CD4-positive, alpha-beta memory T cell (primary cell): ENCODE data around the gene SYT17. TPM values are rescaled to one million over a fixed set of nuclear protein-coding genes. Genes with fewer than 3 reads are reported as not detected.

ENCODE experiments used
- CTCF ChIA-PET: fragments of 350-600 bp; sonication (Branson Sonifier 250); formaldehyde crosslinking; loops from one replicate; lab custom pipeline; 2021; ENCODE audit warnings: inconsistent platforms; ENCODE audit not compliant: partially characterized antibody; lab: Charles Lee
- POLR2A ChIA-PET: fragments of 350-600 bp; sonication (Branson Sonifier 250); formaldehyde crosslinking; loops from one replicate; lab custom pipeline; 2021; ENCODE audit not compliant: partially characterized antibody; lab: Charles Lee
- DNase-seq, 5 donors: peaks; one replicate each; pipeline versions ENCODE4 v3.0.0 to v3.0.0-alpha.2; 2020 to 2022; ENCODE audit warnings: mixed read lengths in 1 of 5
- H3K27ac ChIP-seq: one replicate; pipeline ENCODE4 v1.7.0; 2013; ENCODE audit warnings: low read depth, low read length
- H3K27me3 ChIP-seq: 2 replicates; pipeline ENCODE4 v1.7.0; 2013; ENCODE audit warnings: mild to moderate bottlenecking, low read length, moderate library complexity; ENCODE audit not compliant: insufficient read depth
- H3K36me3 ChIP-seq: 2 replicates; pipeline ENCODE4 v1.7.0; 2013; ENCODE audit warnings: mild to moderate bottlenecking, low read length, moderate library complexity; ENCODE audit not compliant: insufficient read depth
- H3K4me1 ChIP-seq: 2 replicates; pipeline ENCODE4 v1.7.0; 2013; ENCODE audit warnings: mild to moderate bottlenecking, low read length, moderate library complexity; ENCODE audit not compliant: insufficient read depth
- H3K4me3 ChIP-seq, 2 donors: one replicate each; pipeline ENCODE4 v1.7.0; 2013; ENCODE audit warnings: low read length in 2 of 2, mild to moderate bottlenecking in 1 of 2
- H3K9me3 ChIP-seq, 2 donors: one replicate each; pipeline ENCODE4 v1.7.0; 2013; ENCODE audit warnings: low read length in 2 of 2, control low read depth in 1 of 2; ENCODE audit not compliant: control insufficient read depth in 1 of 2
- H3K27ac Mint-ChIP-seq, 7 donors: one replicate each; pipeline ENCODE4 v1.8.0; 2020 to 2021; ENCODE audit warnings: mixed read lengths in 7 of 7, mild to moderate bottlenecking in 6 of 7, inconsistent platforms in 3 of 7, moderate library complexity in 3 of 7
- H3K27me3 Mint-ChIP-seq, 2 donors: one replicate each; pipeline ENCODE4 v1.8.0; 2020 to 2021; ENCODE audit warnings: mixed read lengths in 2 of 2
- H3K36me3 Mint-ChIP-seq, 2 donors: one replicate each; pipeline ENCODE4 v1.8.0; 2020 to 2021; ENCODE audit warnings: mixed read lengths in 2 of 2, inconsistent platforms in 1 of 2, mild to moderate bottlenecking in 1 of 2
- H3K4me1 Mint-ChIP-seq, 4 donors: one replicate each; pipeline ENCODE4 v1.8.0; 2020 to 2021; ENCODE audit warnings: mixed read lengths in 4 of 4, mild to moderate bottlenecking in 1 of 4
- H3K4me3 Mint-ChIP-seq, 8 donors: one replicate each; pipeline ENCODE4 v1.8.0; 2020 to 2021; ENCODE audit warnings: mixed read lengths in 8 of 8, mild to moderate bottlenecking in 7 of 8, moderate library complexity in 6 of 8, inconsistent platforms in 3 of 8
- H3K9me3 Mint-ChIP-seq, 8 donors: one replicate each; pipeline ENCODE4 v1.8.0; 2020 to 2021; ENCODE audit warnings: mixed read lengths in 8 of 8, mild to moderate bottlenecking in 5 of 8, inconsistent platforms in 3 of 8, moderate library complexity in 1 of 8
- intact Hi-C: fragments of 100-400 bp; cut with micrococcal nuclease; formaldehyde crosslinking; loops from one replicate; pipeline ENCODE4 v1.15.1; 2023
- polyA plus RNA-seq, 2 donors: library from polyadenylated mRNA; unstranded; fragments of 300-500 nt; fragmentation: Illumina TruSeq; gene quantifications; one replicate each; pipeline ENCODE4 v1.2.3, GENCODE V29; 2021
- total RNA-seq, 2 experiments: library from RNA; stranded (reverse); gene quantifications; one replicate each; pipeline ENCODE4 v1.2.3, GENCODE V29; 2021

The SYT17 gene
- total and polyA plus RNA-seq, 4 experiments from 2014 or later = not detected

GRCh38 chr16:19231881-19232280 is 63.8 kb downstream of the SYT17 start:
- Histone ChIP-seq H3K4me3 (no peak overlapping the region), H3K9me3 (peaks cover 0 to 13% of the 10 kb centered on the region in 2 donors), H3K27ac (no peak overlapping the region), H3K4me1 (no peaks in the 10 kb centered on the region), H3K36me3 (no peaks in the 10 kb centered on the region), H3K27me3 (no peaks in the 10 kb centered on the region)
- ChIA-PET CTCF (no interaction called here), POLR2A (no interaction called here)
- H3K27ac Mint-ChIP-seq = no peak overlapping the region
- no peak overlapping the region for H3K4me3 Mint-ChIP-seq
- no peak for DNase-seq
- H3K27me3 Mint-ChIP-seq = peaks cover 4% of the 10 kb centered on the region in 2 donors
- intact Hi-C loops = no loop called here
- no peaks in the 10 kb centered on the region for H3K36me3 Mint-ChIP-seq
- no peaks in the 10 kb centered on the region for H3K4me1 Mint-ChIP-seq
- H3K9me3 Mint-ChIP-seq = peaks cover 0 to 34% (median 22%) of the 10 kb centered on the region in 8 donors

GRCh38 chr16:19232988-19233387 is 64.9 kb downstream of the SYT17 start:
- no peak for DNase-seq
- no peaks in the 10 kb centered on the region for H3K36me3 Mint-ChIP-seq
- H3K27me3 Mint-ChIP-seq = peaks cover 4% of the 10 kb centered on the region in 2 donors
- no peaks in the 10 kb centered on the region for H3K4me1 ChIP-seq
- peaks cover 0 to 13% of the 10 kb centered on the region in 2 donors for H3K9me3 ChIP-seq
- no peaks in the 10 kb centered on the region for H3K27me3 ChIP-seq
- POLR2A ChIA-PET = no interaction called here
- no peak overlapping the region for H3K4me3 Mint-ChIP-seq
- no peak overlapping the region for H3K4me3 ChIP-seq
- no peak overlapping the region for H3K27ac Mint-ChIP-seq
- intact Hi-C loops = no loop called here
- CTCF ChIA-PET = no interaction called here
- H3K9me3 Mint-ChIP-seq = peaks cover 0 to 43% (median 26%) of the 10 kb centered on the region in 8 donors
- no peaks in the 10 kb centered on the region for H3K36me3 ChIP-seq
- H3K27ac ChIP-seq = no peak overlapping the region
- no peaks in the 10 kb centered on the region for H3K4me1 Mint-ChIP-seq

GRCh38 chr16:19235478-19235877 is 67.4 kb downstream of the SYT17 start:
- ChIA-PET POLR2A (no interaction called here), CTCF (no interaction called here)
- no peaks in the 10 kb centered on the region for H3K27me3 ChIP-seq
- H3K4me3 ChIP-seq = no peak overlapping the region
- Mint-ChIP-seq H3K27me3 (peaks cover 4% of the 10 kb centered on the region in 2 donors), H3K4me3 (no peak overlapping the region), H3K36me3 (no peaks in the 10 kb centered on the region), H3K9me3 (peaks cover 0 to 51% (median 27%) of the 10 kb centered on the region in 8 donors), H3K4me1 (no peaks in the 10 kb centered on the region), H3K27ac (no peak overlapping the region)
- H3K9me3 ChIP-seq = peaks cover 0 to 13% of the 10 kb centered on the region in 2 donors
- intact Hi-C loops = no loop called here
- DNase-seq = no peak
- no peaks in the 10 kb centered on the region for H3K36me3 ChIP-seq
- H3K4me1 ChIP-seq = no peaks in the 10 kb centered on the region
- H3K27ac ChIP-seq = no peak overlapping the region

GRCh38 chr16:19235886-19236285 is 67.8 kb downstream of the SYT17 start:
- no peaks in the 10 kb centered on the region for H3K4me1 Mint-ChIP-seq
- H3K27ac Mint-ChIP-seq = no peak overlapping the region
- ChIA-PET POLR2A (no interaction called here), CTCF (no interaction called here)
- H3K27me3 Mint-ChIP-seq = peaks cover 4% of the 10 kb centered on the region in 2 donors
- no peak overlapping the region for H3K27ac ChIP-seq
- H3K4me3 Mint-ChIP-seq = no peak overlapping the region
- peaks cover 0 to 51% (median 27%) of the 10 kb centered on the region in 8 donors for H3K9me3 Mint-ChIP-seq
- H3K4me3 ChIP-seq = no peak overlapping the region
- H3K4me1 ChIP-seq = no peaks in the 10 kb centered on the region
- no peaks in the 10 kb centered on the region for H3K36me3 ChIP-seq
- H3K9me3 ChIP-seq = peaks cover 0 to 13% of the 10 kb centered on the region in 2 donors
- DNase-seq = no peak
- intact Hi-C loops = no loop called here
- no peaks in the 10 kb centered on the region for H3K36me3 Mint-ChIP-seq
- H3K27me3 ChIP-seq = no peaks in the 10 kb centered on the region

- H3K27ac ChIP-seq = no peak overlapping the region
- CTCF ChIA-PET = no interaction called here
- H3K9me3 ChIP-seq = peaks cover 0 to 13% of the 10 kb centered on the region in 2 donors
- Mint-ChIP-seq H3K27me3 (peaks cover 3% of the 10 kb centered on the region in 2 donors), H3K36me3 (no peaks in the 10 kb centered on the region), H3K4me1 (no peaks in the 10 kb centered on the region), H3K9me3 (peaks cover 0 to 49% (median 27%) of the 10 kb centered on the region in 8 donors), H3K27ac (no peak overlapping the region), H3K4me3 (no peak overlapping the region)
- no peaks in the 10 kb centered on the region for H3K4me1 ChIP-seq
- no peak for DNase-seq
- no peaks in the 10 kb centered on the region for H3K36me3 ChIP-seq
- intact Hi-C loops = no loop called here
- no peaks in the 10 kb centered on the region for H3K27me3 ChIP-seq
- no peak overlapping the region for H3K4me3 ChIP-seq
- POLR2A ChIA-PET = no interaction called here
Observed at GRCh38 chr16:19236561-19237209, 68.6 kb downstream of the SYT17 start.

DNA sequence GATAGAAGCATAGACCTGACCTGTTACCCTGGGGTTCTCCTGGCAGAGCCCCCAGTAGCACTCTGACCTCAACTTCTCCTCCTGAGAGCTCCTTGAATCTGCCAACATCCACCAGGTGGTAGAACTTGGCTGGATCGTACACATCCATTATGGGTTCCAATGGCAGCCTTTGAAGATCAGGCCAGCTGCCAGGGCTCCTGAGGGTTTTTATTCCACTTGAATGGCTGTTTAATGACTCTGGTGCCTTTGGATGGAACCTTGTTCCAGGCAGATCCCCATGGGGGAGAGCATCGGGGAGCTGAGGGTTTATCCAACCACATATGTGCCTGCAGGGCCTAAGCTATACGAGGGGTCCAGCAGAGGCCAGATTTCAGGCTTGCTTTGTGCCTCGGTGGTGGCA is 70.4 kb downstream of the SYT17 start:
- Histone ChIP-seq H3K27ac (no peak overlapping the region), H3K36me3 (no peaks in the 10 kb centered on the region), H3K4me1 (no peaks in the 10 kb centered on the region), H3K9me3 (peaks cover 0 to 13% of the 10 kb centered on the region in 2 donors), H3K4me3 (no peak overlapping the region), H3K27me3 (no peaks in the 10 kb centered on the region)
- Mint-ChIP-seq H3K9me3 (peaks cover 0 to 47% (median 27%) of the 10 kb centered on the region in 8 donors), H3K4me1 (no peaks in the 10 kb centered on the region), H3K36me3 (no peaks in the 10 kb centered on the region), H3K27me3 (no peaks in the 10 kb centered on the region), H3K27ac (no peak overlapping the region), H3K4me3 (no peak overlapping the region)
- ChIA-PET CTCF (no interaction called here), POLR2A (no interaction called here)
- DNase-seq = no peak
- intact Hi-C loops = no loop called here

DNA sequence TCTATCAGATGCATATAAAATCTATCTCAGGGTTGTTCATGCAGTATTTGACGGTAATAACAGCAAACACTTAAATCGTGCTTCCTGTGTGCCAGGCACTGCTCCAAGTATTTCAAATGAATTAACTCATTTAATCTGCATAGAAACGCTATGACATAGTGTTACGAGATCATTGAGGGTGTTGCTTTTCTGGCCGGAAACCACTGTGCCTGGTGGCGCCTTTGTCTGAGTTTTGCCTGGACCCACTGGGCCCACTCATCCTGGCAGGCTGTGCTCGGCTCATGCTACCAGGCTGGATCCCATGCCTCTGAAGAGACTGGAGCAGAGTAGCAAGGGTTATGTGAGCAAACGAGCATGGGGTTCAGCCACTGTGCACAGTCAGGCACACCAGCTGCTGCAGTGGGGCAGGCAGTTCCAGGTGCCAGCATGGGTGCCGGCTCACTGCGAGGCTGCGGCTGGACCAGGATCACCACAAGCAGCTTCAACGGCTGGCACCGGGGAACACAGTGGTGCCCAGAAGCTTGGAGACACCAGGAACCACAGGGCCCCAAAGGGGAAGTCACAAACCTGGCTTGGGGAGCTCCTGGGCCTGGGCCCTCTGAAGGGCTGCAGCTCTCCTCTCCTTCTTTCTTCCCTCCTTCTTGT is 71.6 kb downstream of the SYT17 start:
- Histone ChIP-seq H3K27ac (no peak overlapping the region), H3K4me3 (no peak overlapping the region), H3K9me3 (peaks cover 0 to 13% of the 10 kb centered on the region in 2 donors), H3K36me3 (no peaks in the 10 kb centered on the region), H3K27me3 (no peaks in the 10 kb centered on the region), H3K4me1 (no peaks in the 10 kb centered on the region)
- intact Hi-C loops = no loop called here
- no peak for DNase-seq
- Mint-ChIP-seq H3K4me3 (no peak overlapping the region), H3K9me3 (peaks cover 1 to 42% (median 26%) of the 10 kb centered on the region in 8 donors), H3K27me3 (peaks cover 0 to 2% of the 10 kb centered on the region in 2 donors), H3K27ac (peak overlapping the region in 1 of 7 donors; percentile 60), H3K36me3 (no peaks in the 10 kb centered on the region), H3K4me1 (no peaks in the 10 kb centered on the region)
- ChIA-PET POLR2A (no interaction called here), CTCF (no interaction called here)
